Activated CD8-positive, alpha-beta T cell treated with anti-CD3 and anti-CD28 coated beads for 36 hours (primary cell): ENCODE data around the gene TEKT5. TPM values are rescaled to one million over a fixed set of nuclear protein-coding genes. Genes with fewer than 3 reads are reported as not detected.

Experiments used
- ATAC-seq: fragments of 200-7000 bp; cut with Tn5 transposase; one replicate; pipeline ENCODE4 v1.10.0; 2021; ENCODE audit warnings: mild to moderate bottlenecking, moderate library complexity
- CTCF ChIA-PET: fragments of 350-600 bp; sonication (Branson Sonifier 250); formaldehyde crosslinking; loops from one replicate; lab custom pipeline; 2021; ENCODE audit warnings: antibody characterized with exemption; lab: Charles Lee
- POLR2A ChIA-PET: fragments of 350-600 bp; sonication (Branson Sonifier 250); formaldehyde crosslinking; loops from one replicate; lab custom pipeline; 2021; ENCODE audit warnings: antibody characterized with exemption; lab: Charles Lee
- DNase-seq: peaks from one replicate; pipeline ENCODE4 v3.0.0-alpha.2; 2020
- H3K27ac Mint-ChIP-seq: one replicate; pipeline ENCODE4 v1.8.0; 2021; ENCODE audit warnings: mild to moderate bottlenecking, mixed read lengths
- H3K27me3 Mint-ChIP-seq: one replicate; pipeline ENCODE4 v1.8.0; 2021; ENCODE audit warnings: mixed read lengths
- H3K36me3 Mint-ChIP-seq: one replicate; pipeline ENCODE4 v1.8.0; 2021; ENCODE audit warnings: low read depth, mixed read lengths
- H3K4me1 Mint-ChIP-seq: one replicate; pipeline ENCODE4 v1.8.0; 2021; ENCODE audit warnings: low read depth, mixed read lengths
- H3K4me3 Mint-ChIP-seq: one replicate; pipeline ENCODE4 v1.8.0; 2021; ENCODE audit warnings: mild to moderate bottlenecking, moderate library complexity, mixed read lengths
- H3K9me3 Mint-ChIP-seq: one replicate; pipeline ENCODE4 v1.8.0; 2021; ENCODE audit warnings: mixed read lengths
- intact Hi-C: fragments of 100-400 bp; cut with micrococcal nuclease; formaldehyde crosslinking; loops from one replicate; pipeline ENCODE4 v1.10.0; 2022
- total RNA-seq, 2 experiments: library from RNA; stranded (reverse); gene quantifications; one replicate each; pipeline ENCODE4 v1.2.3, GENCODE V29; 2021
- TF ChIP-seq, protein P1 (sequence below): fragments of 200-600 bp; IDR thresholded peaks from one replicate; pipeline ENCODE4 v1.8.0; 2022; ENCODE audit warnings: antibody characterized with exemption, mild to moderate bottlenecking

TEKT5 gene
- total RNA-seq, 2 experiments from 2014 or later: 0.16 to 0.43 TPM

- intact Hi-C loops: no loop called here
- Mint-ChIP-seq H3K9me3 (no peaks in the 10 kb centered on the region), H3K36me3 (no peaks in the 10 kb centered on the region), H3K4me1 (no peaks in the 10 kb centered on the region), H3K4me3 (no peak within 1 kb of the TSS), H3K27me3 (peaks cover 36% of the 10 kb centered on the region), H3K27ac (no peak within 1 kb of the TSS)
- no peak for ATAC-seq
- CTCF ChIA-PET: no interaction called here
- POLR2A ChIA-PET: no interaction called here
- TF ChIP-seq, protein P1, sequence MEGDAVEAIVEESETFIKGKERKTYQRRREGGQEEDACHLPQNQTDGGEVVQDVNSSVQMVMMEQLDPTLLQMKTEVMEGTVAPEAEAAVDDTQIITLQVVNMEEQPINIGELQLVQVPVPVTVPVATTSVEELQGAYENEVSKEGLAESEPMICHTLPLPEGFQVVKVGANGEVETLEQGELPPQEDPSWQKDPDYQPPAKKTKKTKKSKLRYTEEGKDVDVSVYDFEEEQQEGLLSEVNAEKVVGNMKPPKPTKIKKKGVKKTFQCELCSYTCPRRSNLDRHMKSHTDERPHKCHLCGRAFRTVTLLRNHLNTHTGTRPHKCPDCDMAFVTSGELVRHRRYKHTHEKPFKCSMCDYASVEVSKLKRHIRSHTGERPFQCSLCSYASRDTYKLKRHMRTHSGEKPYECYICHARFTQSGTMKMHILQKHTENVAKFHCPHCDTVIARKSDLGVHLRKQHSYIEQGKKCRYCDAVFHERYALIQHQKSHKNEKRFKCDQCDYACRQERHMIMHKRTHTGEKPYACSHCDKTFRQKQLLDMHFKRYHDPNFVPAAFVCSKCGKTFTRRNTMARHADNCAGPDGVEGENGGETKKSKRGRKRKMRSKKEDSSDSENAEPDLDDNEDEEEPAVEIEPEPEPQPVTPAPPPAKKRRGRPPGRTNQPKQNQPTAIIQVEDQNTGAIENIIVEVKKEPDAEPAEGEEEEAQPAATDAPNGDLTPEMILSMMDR: no peak
- DNase-seq: no peak
Measured at GRCh38 chr16:10579965-10580882, 114.5 kb downstream of the TEKT5 start, which contains the start of gene EMP2. Gene EMP2, minus strand, starts transcription at chr16:10580598. Its CDS starts 32,981 bp downstream, at chr16:10547617.

GRCh38 chr16:10579575-10579964 lies 115.2 kb downstream of the TEKT5 start:
- no peak for DNase-seq
- Mint-ChIP-seq H3K27me3 (peaks cover 36% of the 10 kb centered on the region), H3K4me3 (no peak overlapping the region), H3K9me3 (no peaks in the 10 kb centered on the region), H3K4me1 (no peaks in the 10 kb centered on the region), H3K36me3 (no peaks in the 10 kb centered on the region), H3K27ac (no peak overlapping the region)
- no peak for ATAC-seq
- ChIA-PET CTCF (no interaction called here), POLR2A (no interaction called here)
- intact Hi-C loops: no loop called here
- TF ChIP-seq, protein P1: no peak

DNA sequence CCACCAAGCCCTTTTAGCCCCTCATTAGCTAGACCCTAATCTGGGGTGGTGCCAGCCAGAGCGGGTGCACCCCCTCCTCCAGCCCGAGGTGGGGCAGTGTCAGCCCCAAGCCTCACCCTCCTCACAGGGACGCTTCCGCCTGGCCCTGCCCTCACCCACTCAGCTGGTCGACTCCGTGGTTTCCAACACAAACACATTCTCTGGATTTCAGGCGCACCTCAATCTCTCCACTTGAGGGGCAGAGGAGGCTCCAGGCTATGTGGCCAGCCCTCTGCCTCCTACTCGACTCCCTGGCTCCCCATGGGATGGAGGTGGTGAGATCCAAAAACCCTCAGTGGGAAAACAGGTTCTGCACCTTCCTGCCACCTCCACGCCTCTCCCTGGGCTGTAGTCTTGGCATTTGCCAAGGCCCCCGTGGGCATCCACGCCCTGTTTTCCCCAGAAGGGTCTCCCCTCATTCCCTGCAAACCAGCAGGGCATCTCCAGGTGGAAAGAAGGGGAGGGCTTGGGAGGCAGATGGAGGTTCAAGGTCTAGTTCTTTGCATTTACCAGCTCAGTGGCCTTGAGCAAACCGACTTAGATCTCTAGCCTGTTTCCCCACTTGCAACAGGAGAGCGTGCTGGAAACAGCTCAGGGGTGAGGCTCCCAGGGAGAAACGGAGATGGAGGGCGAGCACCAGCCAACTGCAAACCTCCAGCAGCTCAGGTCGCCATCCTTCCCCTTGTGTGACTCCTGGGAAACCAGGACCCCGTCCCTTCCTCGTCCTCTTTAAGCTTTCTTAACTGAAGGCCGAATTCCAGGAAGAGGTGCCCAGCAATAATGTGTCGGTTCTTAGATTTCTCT lies 116.0 kb downstream of the TEKT5 start:
- Mint-ChIP-seq H3K9me3 (no peaks in the 10 kb centered on the region), H3K4me1 (no peaks in the 10 kb centered on the region), H3K27ac (no peak overlapping the region), H3K36me3 (no peaks in the 10 kb centered on the region), H3K27me3 (peaks cover 36% of the 10 kb centered on the region), H3K4me3 (no peak overlapping the region)
- DNase-seq (no peak), ATAC-seq (no peak)
- intact Hi-C loops: no loop called here
- TF ChIP-seq, protein P1: no peak
- CTCF ChIA-PET: no interaction called here
- POLR2A ChIA-PET: no interaction called here

Other genes starting within 250 kb of the TEKT5 start
- not detected for gene EMP2, start 114.3 kb downstream of the TEKT5 start, total RNA-seq
- 10 to 100 TPM; 22.8 to 23.1 TPM for gene NUBP1, start 48.9 kb upstream of the TEKT5 start, total RNA-seq
- not detected for gene TVP23A, start 123.9 kb upstream of the TEKT5 start, total RNA-seq
- 1 to 10 TPM; 4.4 to 5.3 TPM for gene CIITA, start 182.3 kb upstream of the TEKT5 start, total RNA-seq
- gene DEXI, start 247.5 kb upstream of the TEKT5 start, total RNA-seq: 10 to 100 TPM; 24.8 to 25.3 TPM
- gene CLEC16A, start 249.6 kb upstream of the TEKT5 start, total RNA-seq: 10 to 100 TPM; 20.4 to 21.7 TPM